MM.1S (cell line): Measurements from ENCODE around the gene WDR37.

Experiments
- EZH2 ChIP-seq: fragments of 300-600 bp; sonication (generic); optimal IDR thresholded peaks from 2 replicates; pipeline ENCODE3; 2017; ENCODE audit warnings: low read depth, mild to moderate bottlenecking, antibody characterized with exemption, low read length, mixed read lengths
- EZH2phosphoT487 ChIP-seq: fragments of 300-600 bp; sonication (generic); IDR thresholded peaks from 2 replicates; pipeline ENCODE4 v1.6.1; 2018; ENCODE audit warnings: antibody characterized with exemption, low read length
- TF ChIP-seq, protein P1 (sequence below): fragments of 300-600 bp; sonication (generic); IDR thresholded peaks from 2 replicates; pipeline ENCODE4 v1.5.1; 2016; ENCODE audit warnings: antibody characterized with exemption, low read length, mixed read lengths

DNA sequence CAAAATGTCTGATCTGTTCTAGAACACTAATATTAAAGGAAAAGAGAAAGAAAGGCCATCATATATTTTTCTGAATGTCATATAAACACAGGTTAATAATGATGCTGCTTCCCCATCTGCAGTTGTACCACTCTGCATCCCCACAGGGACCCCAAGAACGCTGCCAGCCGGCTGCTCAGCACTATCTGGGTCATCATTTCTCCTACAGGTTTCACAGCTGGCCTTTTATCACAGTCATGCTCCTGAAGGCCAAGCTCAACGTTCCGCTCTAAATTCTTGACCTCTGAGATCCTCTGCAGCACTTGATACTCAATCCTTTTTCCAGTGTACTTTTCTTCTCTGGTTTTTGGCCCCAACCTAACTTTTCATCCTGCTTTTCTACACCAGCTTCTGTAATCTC lies 12.0 kb upstream of the WDR37 start:
- TF ChIP-seq EZH2phosphoT487 = no peak
- TF ChIP-seq, protein P1, sequence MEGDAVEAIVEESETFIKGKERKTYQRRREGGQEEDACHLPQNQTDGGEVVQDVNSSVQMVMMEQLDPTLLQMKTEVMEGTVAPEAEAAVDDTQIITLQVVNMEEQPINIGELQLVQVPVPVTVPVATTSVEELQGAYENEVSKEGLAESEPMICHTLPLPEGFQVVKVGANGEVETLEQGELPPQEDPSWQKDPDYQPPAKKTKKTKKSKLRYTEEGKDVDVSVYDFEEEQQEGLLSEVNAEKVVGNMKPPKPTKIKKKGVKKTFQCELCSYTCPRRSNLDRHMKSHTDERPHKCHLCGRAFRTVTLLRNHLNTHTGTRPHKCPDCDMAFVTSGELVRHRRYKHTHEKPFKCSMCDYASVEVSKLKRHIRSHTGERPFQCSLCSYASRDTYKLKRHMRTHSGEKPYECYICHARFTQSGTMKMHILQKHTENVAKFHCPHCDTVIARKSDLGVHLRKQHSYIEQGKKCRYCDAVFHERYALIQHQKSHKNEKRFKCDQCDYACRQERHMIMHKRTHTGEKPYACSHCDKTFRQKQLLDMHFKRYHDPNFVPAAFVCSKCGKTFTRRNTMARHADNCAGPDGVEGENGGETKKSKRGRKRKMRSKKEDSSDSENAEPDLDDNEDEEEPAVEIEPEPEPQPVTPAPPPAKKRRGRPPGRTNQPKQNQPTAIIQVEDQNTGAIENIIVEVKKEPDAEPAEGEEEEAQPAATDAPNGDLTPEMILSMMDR = no peak
- TF ChIP-seq EZH2 = no peak
